SK-N-SH treated with all-trans-retinoic acid at 6 μM for 48 hours (cell line): Measurements from ENCODE around the gene AHCYL2.

Source experiments
- ATAC-seq: fragments of 200-7000 bp; cut with Tn5 transposase; 3 replicates; pipeline ENCODE4 v1.9.1; 2020; ENCODE audit warnings: mild to moderate bottlenecking, moderate library complexity
- ARNTL ChIP-seq: fragments of 450-650 bp; formaldehyde crosslinking; IDR thresholded peaks from 2 replicates; pipeline ENCODE4 v1.5.0; 2020; ENCODE audit warnings: low read depth, mild to moderate bottlenecking, moderate library complexity, borderline replicate concordance
- BACH2 ChIP-seq: fragments of 250-450 bp; sonication (Bioruptor Pico); IDR thresholded peaks from 2 replicates; pipeline ENCODE4 v1.9.0; 2021; ENCODE audit warnings: mild to moderate bottlenecking, borderline replicate concordance
- CREB5 ChIP-seq: fragments of 250-450 bp; sonication (Bioruptor Pico); IDR thresholded peaks from 2 replicates; pipeline ENCODE4 v1.5.1; 2020; ENCODE audit warnings: low read depth, mild to moderate bottlenecking, moderate library complexity
- CSDC2 ChIP-seq: fragments of 250-450 bp; sonication (Bioruptor Pico); IDR thresholded peaks from 2 replicates; pipeline ENCODE4 v1.5.0; 2020; ENCODE audit warnings: mild to moderate bottlenecking, moderate library complexity
- ESRRG ChIP-seq: fragments of 250-450 bp; sonication (Bioruptor Pico); IDR thresholded peaks from 2 replicates; pipeline ENCODE4 v1.6.1; 2021; ENCODE audit warnings: mild to moderate bottlenecking
- GLIS3 ChIP-seq: fragments of 250-450 bp; sonication (Bioruptor Pico); IDR thresholded peaks from 2 replicates; pipeline ENCODE4 v1.5.0; 2020; ENCODE audit warnings: mild to moderate bottlenecking, moderate library complexity
- ISL1 ChIP-seq: fragments of 250-450 bp; sonication (Bioruptor Pico); IDR thresholded peaks from 2 replicates; pipeline ENCODE4 v2.1.2; 2022; ENCODE audit warnings: mild to moderate bottlenecking, moderate library complexity
- OSR1 ChIP-seq: fragments of 250-450 bp; sonication (Bioruptor Pico); IDR thresholded peaks from 2 replicates; pipeline ENCODE4 v1.8.0; 2022; ENCODE audit warnings: moderate library complexity, mild to moderate bottlenecking, inconsistent platforms
- PPARA ChIP-seq: fragments of 250-450 bp; sonication (Bioruptor Pico); IDR thresholded peaks from 2 replicates; pipeline ENCODE4 v1.5.0; 2020; ENCODE audit warnings: mild to moderate bottlenecking, borderline replicate concordance
- RARB ChIP-seq: fragments of 250-450 bp; sonication (Bioruptor Pico); IDR thresholded peaks from 2 replicates; pipeline ENCODE4 v1.8.0; 2021; ENCODE audit warnings: mild to moderate bottlenecking, moderate library complexity
- SNAI2 ChIP-seq: fragments of 250-450 bp; sonication (Bioruptor Pico); IDR thresholded peaks from 2 replicates; pipeline ENCODE4 v1.5.0; 2020; ENCODE audit warnings: mild to moderate bottlenecking, moderate library complexity
- TCF4 ChIP-seq: fragments of 250-450 bp; sonication (Bioruptor Pico); IDR thresholded peaks from 2 replicates; pipeline ENCODE4 v1.8.0; 2021; ENCODE audit warnings: mild to moderate bottlenecking, moderate library complexity, borderline replicate concordance
- TOX ChIP-seq: fragments of 250-450 bp; sonication (Bioruptor Pico); IDR thresholded peaks from 2 replicates; pipeline ENCODE4 v1.8.0; 2021; ENCODE audit warnings: mild to moderate bottlenecking, moderate library complexity, borderline replicate concordance
- ZC3H10 ChIP-seq: fragments of 250-450 bp; sonication (Bioruptor Pico); IDR thresholded peaks from 2 replicates; pipeline ENCODE4 v1.5.1; 2021; ENCODE audit warnings: mild to moderate bottlenecking, moderate library complexity
- ZFP3 ChIP-seq: fragments of 250-450 bp; sonication (Bioruptor Pico); IDR thresholded peaks from 2 replicates; pipeline ENCODE4 v1.5.0; 2020; ENCODE audit warnings: mild to moderate bottlenecking, moderate library complexity
- ZFP30 ChIP-seq: fragments of 450-650 bp; formaldehyde crosslinking; IDR thresholded peaks from 2 replicates; pipeline ENCODE4 v1.5.0; 2022; ENCODE audit warnings: mild to moderate bottlenecking, moderate library complexity
- ZNF565 ChIP-seq: fragments of 450-650 bp; formaldehyde crosslinking; conservative IDR thresholded peaks from 2 replicates; pipeline ENCODE4 v1.5.0; 2020; ENCODE audit warnings: low read depth, mild to moderate bottlenecking, moderate library complexity
- ZNF70 ChIP-seq: fragments of 450-650 bp; formaldehyde crosslinking; IDR thresholded peaks from 2 replicates; pipeline ENCODE4 v1.5.0; 2020; ENCODE audit warnings: mild to moderate bottlenecking, moderate library complexity
- ZNF8 ChIP-seq: fragments of 450-650 bp; formaldehyde crosslinking; IDR thresholded peaks from 2 replicates; pipeline ENCODE4 v1.5.0; 2020; ENCODE audit warnings: mild to moderate bottlenecking, moderate library complexity
- TF ChIP-seq, protein P1 (sequence below): fragments of 250-450 bp; sonication (Bioruptor Pico); IDR thresholded peaks from 2 replicates; pipeline ENCODE4 v1.5.1; 2021; ENCODE audit warnings: mild to moderate bottlenecking, moderate library complexity
- TF ChIP-seq, protein P2 (sequence below): fragments of 250-450 bp; sonication (Bioruptor Pico); IDR thresholded peaks from 2 replicates; pipeline ENCODE4 v1.8.0; 2021; ENCODE audit warnings: low read depth, mild to moderate bottlenecking, moderate library complexity, borderline replicate concordance
- TF ChIP-seq, protein P3 (sequence below): fragments of 250-450 bp; sonication (Bioruptor Pico); IDR thresholded peaks from 2 replicates; pipeline ENCODE4 v1.5.0; 2020; ENCODE audit warnings: mild to moderate bottlenecking, moderate library complexity

AHCYL2 gene

DNA sequence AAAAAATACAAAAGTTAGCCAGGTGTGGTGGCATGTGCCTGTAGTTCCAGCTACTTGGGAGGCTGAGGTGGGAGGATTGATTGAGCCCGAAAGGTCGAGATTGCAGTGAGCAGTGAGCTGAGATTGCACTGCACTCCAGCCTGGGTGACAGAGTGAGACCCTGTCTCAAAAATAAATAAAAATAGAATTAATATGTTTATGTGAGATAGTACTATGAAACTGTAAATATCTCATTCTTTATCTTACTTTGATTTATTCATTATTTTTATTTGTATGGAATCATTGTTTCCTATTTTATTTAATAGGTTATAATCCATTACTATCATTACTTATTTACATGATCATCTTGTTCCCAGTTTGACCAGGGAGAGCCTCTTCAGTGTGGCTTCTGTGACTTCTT is 168.4 kb downstream of the AHCYL2 start:
- ATAC-seq: no peak
- TF ChIP-seq SNAI2 (CRISPR knock-in tag): no peak
- TF ChIP-seq BACH2: no peak
- no peak for TF ChIP-seq ZNF70
- TF ChIP-seq CSDC2 (CRISPR knock-in tag): no peak
- TF ChIP-seq ZFP3 (CRISPR knock-in tag): no peak
- no peak for TF ChIP-seq OSR1 (CRISPR knock-in tag)
- TF ChIP-seq, protein P1, sequence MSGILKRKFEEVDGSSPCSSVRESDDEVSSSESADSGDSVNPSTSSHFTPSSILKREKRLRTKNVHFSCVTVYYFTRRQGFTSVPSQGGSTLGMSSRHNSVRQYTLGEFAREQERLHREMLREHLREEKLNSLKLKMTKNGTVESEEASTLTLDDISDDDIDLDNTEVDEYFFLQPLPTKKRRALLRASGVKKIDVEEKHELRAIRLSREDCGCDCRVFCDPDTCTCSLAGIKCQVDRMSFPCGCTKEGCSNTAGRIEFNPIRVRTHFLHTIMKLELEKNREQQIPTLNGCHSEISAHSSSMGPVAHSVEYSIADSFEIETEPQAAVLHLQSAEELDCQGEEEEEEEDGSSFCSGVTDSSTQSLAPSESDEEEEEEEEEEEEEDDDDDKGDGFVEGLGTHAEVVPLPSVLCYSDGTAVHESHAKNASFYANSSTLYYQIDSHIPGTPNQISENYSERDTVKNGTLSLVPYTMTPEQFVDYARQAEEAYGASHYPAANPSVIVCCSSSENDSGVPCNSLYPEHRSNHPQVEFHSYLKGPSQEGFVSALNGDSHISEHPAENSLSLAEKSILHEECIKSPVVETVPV (CRISPR knock-in tag): no peak
- TF ChIP-seq ZC3H10 (CRISPR knock-in tag): no peak
- no peak for TF ChIP-seq GLIS3 (CRISPR knock-in tag)
- TF ChIP-seq TCF4: no peak
- TF ChIP-seq, protein P2, sequence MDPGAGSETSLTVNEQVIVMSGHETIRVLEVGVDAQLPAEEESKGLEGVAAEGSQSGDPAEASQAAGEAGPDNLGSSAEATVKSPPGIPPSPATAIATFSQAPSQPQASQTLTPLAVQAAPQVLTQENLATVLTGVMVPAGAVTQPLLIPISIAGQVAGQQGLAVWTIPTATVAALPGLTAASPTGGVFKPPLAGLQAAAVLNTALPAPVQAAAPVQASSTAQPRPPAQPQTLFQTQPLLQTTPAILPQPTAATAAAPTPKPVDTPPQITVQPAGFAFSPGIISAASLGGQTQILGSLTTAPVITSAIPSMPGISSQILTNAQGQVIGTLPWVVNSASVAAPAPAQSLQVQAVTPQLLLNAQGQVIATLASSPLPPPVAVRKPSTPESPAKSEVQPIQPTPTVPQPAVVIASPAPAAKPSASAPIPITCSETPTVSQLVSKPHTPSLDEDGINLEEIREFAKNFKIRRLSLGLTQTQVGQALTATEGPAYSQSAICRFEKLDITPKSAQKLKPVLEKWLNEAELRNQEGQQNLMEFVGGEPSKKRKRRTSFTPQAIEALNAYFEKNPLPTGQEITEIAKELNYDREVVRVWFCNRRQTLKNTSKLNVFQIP (CRISPR knock-in tag): no peak

GRCh38 chr7:129394101-129394500 is 169.3 kb downstream of the AHCYL2 start:
- TF ChIP-seq RARB (CRISPR knock-in tag): no peak
- TF ChIP-seq ZC3H10 (CRISPR knock-in tag): no peak
- no peak for TF ChIP-seq ZNF8 (CRISPR knock-in tag)
- no peak for TF ChIP-seq PPARA
- TF ChIP-seq CREB5 (CRISPR knock-in tag): no peak
- TF ChIP-seq ISL1 (CRISPR knock-in tag): no peak
- no peak for TF ChIP-seq TCF4
- TF ChIP-seq, protein P2 (CRISPR knock-in tag): no peak
- TF ChIP-seq OSR1 (CRISPR knock-in tag): no peak
- no peak for TF ChIP-seq ZFP30
- TF ChIP-seq ZNF565 (CRISPR knock-in tag): no peak
- TF ChIP-seq CSDC2 (CRISPR knock-in tag): no peak
- no peak for TF ChIP-seq GLIS3 (CRISPR knock-in tag)
- TF ChIP-seq, all 23 proteins: peak for 0
- no peak for ATAC-seq

- no peak; the same call in 2 of the 3 replicates for ATAC-seq
- no peak for TF ChIP-seq ISL1 (CRISPR knock-in tag)
- TF ChIP-seq, protein P1 (CRISPR knock-in tag): no peak
- no peak for TF ChIP-seq ZFP30
- no peak for TF ChIP-seq ZNF565 (CRISPR knock-in tag)
- no peak for TF ChIP-seq TCF4
- TF ChIP-seq, protein P2 (CRISPR knock-in tag): no peak
- no peak for TF ChIP-seq ARNTL (CRISPR knock-in tag)
- no peak for TF ChIP-seq CREB5 (CRISPR knock-in tag)
- TF ChIP-seq, protein P3, sequence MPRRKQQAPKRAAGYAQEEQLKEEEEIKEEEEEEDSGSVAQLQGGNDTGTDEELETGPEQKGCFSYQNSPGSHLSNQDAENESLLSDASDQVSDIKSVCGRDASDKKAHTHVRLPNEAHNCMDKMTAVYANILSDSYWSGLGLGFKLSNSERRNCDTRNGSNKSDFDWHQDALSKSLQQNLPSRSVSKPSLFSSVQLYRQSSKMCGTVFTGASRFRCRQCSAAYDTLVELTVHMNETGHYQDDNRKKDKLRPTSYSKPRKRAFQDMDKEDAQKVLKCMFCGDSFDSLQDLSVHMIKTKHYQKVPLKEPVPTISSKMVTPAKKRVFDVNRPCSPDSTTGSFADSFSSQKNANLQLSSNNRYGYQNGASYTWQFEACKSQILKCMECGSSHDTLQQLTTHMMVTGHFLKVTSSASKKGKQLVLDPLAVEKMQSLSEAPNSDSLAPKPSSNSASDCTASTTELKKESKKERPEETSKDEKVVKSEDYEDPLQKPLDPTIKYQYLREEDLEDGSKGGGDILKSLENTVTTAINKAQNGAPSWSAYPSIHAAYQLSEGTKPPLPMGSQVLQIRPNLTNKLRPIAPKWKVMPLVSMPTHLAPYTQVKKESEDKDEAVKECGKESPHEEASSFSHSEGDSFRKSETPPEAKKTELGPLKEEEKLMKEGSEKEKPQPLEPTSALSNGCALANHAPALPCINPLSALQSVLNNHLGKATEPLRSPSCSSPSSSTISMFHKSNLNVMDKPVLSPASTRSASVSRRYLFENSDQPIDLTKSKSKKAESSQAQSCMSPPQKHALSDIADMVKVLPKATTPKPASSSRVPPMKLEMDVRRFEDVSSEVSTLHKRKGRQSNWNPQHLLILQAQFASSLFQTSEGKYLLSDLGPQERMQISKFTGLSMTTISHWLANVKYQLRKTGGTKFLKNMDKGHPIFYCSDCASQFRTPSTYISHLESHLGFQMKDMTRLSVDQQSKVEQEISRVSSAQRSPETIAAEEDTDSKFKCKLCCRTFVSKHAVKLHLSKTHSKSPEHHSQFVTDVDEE (CRISPR knock-in tag): no peak
- no peak for TF ChIP-seq ZNF70
- no peak for TF ChIP-seq PPARA
- TF ChIP-seq SNAI2 (CRISPR knock-in tag): no peak
- TF ChIP-seq TOX: no peak
- TF ChIP-seq ESRRG (CRISPR knock-in tag): no peak
- no peak for TF ChIP-seq ZFP3 (CRISPR knock-in tag)
These were observed 170.4 kb downstream of the AHCYL2 start for GRCh38 chr7:129394982-129395914.
